MM.1S (cell line): ENCODE results near the gene CTAGE9.

Source experiments
- CTCF ChIP-seq: fragments of 300-600 bp; sonication (generic); IDR thresholded peaks from 2 replicates; pipeline ENCODE4 v1.5.1; 2016; ENCODE audit warnings: antibody characterized with exemption, low read length, mixed read lengths
- EZH2 ChIP-seq: fragments of 300-600 bp; sonication (generic); optimal IDR thresholded peaks from 2 replicates; pipeline ENCODE3; 2017; ENCODE audit warnings: low read depth, mild to moderate bottlenecking, antibody characterized with exemption, low read length, mixed read lengths
- EZH2phosphoT487 ChIP-seq: fragments of 300-600 bp; sonication (generic); IDR thresholded peaks from 2 replicates; pipeline ENCODE4 v1.6.1; 2018; ENCODE audit warnings: antibody characterized with exemption, low read length

DNA sequence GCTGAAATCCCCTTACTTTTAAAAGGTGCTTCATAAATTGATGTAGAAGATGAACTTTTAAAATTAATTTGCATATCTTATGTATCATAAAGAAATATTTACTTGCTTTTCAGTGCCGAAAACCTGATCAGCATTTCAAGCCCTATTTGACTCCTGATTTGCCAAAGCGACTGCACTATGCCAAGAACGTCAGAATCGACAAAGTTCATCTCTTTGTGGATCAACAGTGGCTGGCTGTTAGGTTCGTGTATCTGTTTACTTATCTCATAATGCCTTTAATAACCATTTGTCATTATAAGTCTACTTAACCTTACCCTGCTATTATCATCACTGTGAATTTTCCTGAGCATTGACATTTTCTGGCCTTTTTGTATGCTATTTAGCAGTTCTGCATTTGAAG lies 17.4 kb downstream of the CTAGE9 start:
- TF ChIP-seq EZH2, result no peak
- TF ChIP-seq CTCF, result no peak
- no peak for TF ChIP-seq EZH2phosphoT487
